ENCODE data around the gene CD53. TPM values are rescaled to one million over a fixed set of nuclear protein-coding genes. Genes with fewer than 3 reads are reported as not detected.

Gene CD53, protein sequence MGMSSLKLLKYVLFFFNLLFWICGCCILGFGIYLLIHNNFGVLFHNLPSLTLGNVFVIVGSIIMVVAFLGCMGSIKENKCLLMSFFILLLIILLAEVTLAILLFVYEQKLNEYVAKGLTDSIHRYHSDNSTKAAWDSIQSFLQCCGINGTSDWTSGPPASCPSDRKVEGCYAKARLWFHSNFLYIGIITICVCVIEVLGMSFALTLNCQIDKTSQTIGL
- total RNA-seq, result not detected in 2 replicates

DNA sequence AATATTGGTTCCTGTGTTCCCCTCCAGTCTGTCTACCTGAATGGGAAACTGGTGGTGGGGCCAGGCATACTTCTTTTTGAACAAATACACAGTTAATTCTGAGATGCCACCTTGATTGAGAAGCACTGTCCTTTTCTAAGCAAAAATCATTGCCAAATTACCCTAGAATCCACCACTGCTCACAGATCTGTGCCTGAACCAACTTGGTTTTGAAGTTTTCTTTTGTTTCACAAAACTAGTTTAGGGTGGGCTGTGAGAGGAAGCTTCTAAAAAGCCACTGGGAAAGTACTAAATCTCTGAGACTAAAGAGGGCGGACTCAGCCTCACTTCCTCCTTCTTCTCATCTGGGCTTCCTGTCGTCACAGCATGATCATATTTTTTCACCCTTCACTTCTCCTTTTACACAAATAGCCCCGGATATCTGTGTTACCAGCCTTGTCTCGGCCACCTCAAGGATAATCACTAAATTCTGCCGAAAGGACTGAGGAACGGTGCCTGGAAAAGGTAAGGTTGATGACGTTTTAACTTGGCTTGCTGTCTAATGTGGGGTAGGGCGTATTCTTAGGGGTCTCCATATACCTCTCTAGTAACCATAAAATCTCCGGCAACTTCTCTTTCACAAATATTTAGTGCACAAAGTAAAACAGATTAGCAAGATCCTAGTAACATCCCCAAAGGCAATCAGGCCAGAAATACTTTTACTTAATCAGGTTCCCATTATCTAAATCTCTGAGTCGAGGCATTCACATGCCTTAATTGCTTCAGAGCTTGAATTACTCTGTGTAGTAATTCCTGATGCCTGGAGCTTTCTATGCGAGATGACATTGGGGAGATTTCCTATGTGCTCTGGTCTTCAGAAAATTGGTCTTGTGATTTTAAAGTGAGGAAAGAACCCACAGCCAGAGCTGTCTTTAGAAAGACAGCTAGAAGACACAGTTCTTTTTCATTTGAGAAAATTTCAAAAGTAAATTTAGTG is at the start of gene CD53:
CD53 (plus strand) TSS at position 404 of the 976 bp plus-strand sequence. CDS start 18,261 bp downstream, outside the sequence.

Other genes with a start within 250 kb of the CD53 start
- gene KCNA3, start 198.2 kb upstream of the CD53 start, total RNA-seq, result not detected in 2 replicates
- 13.1 and 13.5 TPM in 2 replicates for gene LRIF1, start 90.8 kb downstream of the CD53 start, total RNA-seq

All from mammary microvascular endothelial cell (primary cell).